ENCODE measurements around the gene FGGY.
"Not testable (repeated sequence)": the region's sequence is repeated elsewhere in the genome, so short reads cannot be mapped to it uniquely, and the experiment has no call there.

The FGGY gene

DNA sequence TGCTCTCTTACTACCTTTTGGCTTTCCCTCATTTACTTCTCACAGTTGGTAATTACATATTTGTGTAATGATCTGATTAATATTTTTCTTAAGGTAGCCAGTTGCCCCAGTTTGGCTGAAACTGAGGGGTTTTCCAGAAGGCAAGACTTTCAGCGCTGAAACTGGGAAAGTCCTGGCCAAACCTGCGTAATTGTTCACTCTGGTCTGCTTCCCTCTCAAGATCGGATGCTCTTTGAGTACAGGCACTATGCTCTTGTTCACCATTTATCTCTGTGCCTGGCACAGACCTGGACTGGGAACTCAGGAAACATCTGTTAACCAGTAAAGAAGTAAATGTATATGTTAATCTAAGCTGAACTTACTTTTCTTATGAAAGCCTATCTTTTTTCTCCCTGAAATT, 308.3 kb downstream of the FGGY start:
- Mint-ChIP-seq H3K27ac (no peak overlapping the region), H3K36me3 (peaks cover 22 to 27% of the 10 kb centered on the region in 2 donors), H3K27me3 (no peaks in the 10 kb centered on the region), H3K9me3 (peaks cover 0 to 2% of the 10 kb centered on the region in 2 donors), H3K4me3 (no peak overlapping the region), H3K4me1 (no peaks in the 10 kb centered on the region)
- ATAC-seq (replicated peaks) (no peak), DNase-seq (no peak)

DNA sequence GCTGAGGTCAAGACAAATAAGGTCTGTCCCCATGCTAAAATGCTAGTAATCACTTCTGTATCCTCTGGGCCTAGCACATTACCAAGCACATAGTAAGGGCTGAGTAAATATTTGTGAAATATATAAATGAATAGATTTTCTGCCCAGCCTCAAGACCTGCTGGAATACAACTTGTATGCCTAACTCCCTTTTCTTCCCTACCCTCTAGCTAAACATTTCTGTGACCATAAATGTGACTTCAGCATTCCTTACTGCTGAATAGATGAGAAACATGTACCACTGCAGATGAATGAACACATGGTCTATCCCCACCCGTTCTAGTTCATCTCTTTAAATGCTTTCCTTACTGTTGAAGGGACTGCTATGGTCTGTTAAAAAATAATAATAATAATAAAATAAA, 308.9 kb downstream of the FGGY start:
- Mint-ChIP-seq H3K27me3 (no peaks in the 10 kb centered on the region), H3K4me3 (no peak overlapping the region), H3K27ac (no peak overlapping the region), H3K9me3 (peaks cover 0 to 3% of the 10 kb centered on the region in 2 donors), H3K36me3 (peaks cover 26 to 32% of the 10 kb centered on the region in 2 donors), H3K4me1 (no peaks in the 10 kb centered on the region)
- no peak for DNase-seq
- no peak for ATAC-seq (replicated peaks)

DNA sequence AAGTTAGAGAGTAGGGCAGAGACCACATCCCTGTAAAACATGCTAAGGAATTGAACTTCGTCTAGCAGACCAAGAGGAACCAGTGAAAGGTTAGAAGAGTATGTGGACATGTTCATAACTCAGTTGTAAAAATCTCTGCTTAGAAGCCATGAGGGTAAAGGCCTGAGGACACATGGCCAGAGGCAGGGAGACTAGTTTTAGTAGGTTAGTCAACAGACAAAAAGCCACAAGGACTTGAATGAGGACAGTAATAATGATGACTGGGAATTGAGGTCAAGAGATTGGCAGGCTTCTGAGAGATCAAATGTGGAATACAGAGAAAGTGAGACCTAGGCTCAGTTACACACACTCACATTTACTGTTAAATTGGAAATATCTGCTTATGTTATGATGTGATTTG, 312.4 kb downstream of the FGGY start:
- peaks cover 3% of the 10 kb centered on the region in 2 donors for H3K9me3 Mint-ChIP-seq
- no peak for ATAC-seq (replicated peaks)
- no peak for DNase-seq
- H3K36me3 Mint-ChIP-seq = peaks cover 30 to 51% of the 10 kb centered on the region in 2 donors
- H3K4me1 Mint-ChIP-seq = no peaks in the 10 kb centered on the region
- H3K27ac Mint-ChIP-seq = no peak overlapping the region
- no peak overlapping the region for H3K4me3 Mint-ChIP-seq
- H3K27me3 Mint-ChIP-seq = no peaks in the 10 kb centered on the region

DNA sequence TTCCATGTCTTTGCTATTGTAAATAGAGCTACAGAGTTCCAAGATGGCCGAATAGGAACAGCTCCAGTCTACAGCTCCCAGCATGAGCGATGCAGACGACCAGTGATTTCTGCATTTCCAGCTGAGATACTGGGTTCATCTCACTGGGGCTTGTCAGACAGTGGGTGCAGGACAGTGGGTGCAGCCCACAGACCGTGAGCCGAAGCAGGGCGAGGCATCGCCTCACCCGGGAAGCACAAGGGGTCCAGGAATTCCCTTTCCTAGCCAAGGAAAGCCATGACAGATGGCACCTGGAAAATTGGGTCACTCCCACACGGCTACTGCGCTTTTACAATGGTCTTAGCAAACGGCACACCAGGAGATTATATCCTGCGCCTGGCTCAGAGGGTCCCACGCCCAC, 313.6 kb downstream of the FGGY start:
- H3K27me3 Mint-ChIP-seq; ATAC-seq (replicated peaks); H3K4me1 Mint-ChIP-seq; H3K27ac Mint-ChIP-seq; H3K4me3 Mint-ChIP-seq; H3K9me3 Mint-ChIP-seq; DNase-seq: not testable (repeated sequence)
- H3K36me3 Mint-ChIP-seq = peaks cover 32 to 51% of the 10 kb centered on the region in 2 donors

DNA sequence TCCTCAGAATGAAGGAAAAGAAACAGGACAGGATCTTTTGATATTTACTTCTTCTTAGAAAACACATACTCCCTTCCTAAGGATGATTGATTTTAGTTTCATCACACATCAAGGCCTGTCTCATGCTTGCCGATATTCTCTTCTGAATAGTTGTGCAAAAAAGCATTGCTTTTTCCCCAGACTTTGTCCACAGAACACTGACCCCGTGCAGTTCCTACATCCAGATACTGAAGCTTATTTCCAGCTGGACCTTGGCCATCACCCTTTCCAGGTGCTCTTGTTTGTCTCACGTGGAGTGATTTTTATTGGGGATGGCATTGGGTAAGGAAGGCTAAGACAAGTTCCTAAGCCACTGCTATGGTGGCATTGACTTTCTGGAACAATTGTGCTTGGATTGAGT, 320.5 kb downstream of the FGGY start:
- Mint-ChIP-seq H3K9me3 (peaks cover 0 to 3% of the 10 kb centered on the region in 2 donors), H3K4me1 (no peaks in the 10 kb centered on the region), H3K4me3 (no peak overlapping the region), H3K36me3 (peaks cover 8% of the 10 kb centered on the region in 2 donors), H3K27me3 (no peaks in the 10 kb centered on the region), H3K27ac (no peak overlapping the region)
- ATAC-seq (replicated peaks) = no peak
- DNase-seq = no peak

DNA sequence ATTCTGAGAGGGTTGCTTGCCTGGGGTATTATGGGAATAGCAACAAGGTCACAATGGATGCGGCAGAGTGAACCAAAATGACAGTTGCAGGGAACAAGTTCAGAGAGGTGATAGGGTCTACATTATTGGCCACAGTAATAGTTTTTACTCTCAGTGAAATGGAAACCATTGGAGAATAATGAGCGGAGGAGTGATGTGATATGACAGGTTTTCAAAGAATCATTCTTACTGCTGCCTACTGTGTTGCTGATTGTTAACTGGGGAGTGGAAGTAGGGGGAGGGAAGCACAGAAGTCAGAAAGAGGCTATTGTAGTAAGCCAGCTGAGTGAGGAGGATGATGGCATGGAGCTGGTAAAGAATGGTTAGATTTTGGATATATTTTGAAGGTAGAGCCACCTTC, 322.7 kb downstream of the FGGY start:
- Mint-ChIP-seq H3K4me3 (no peak overlapping the region), H3K4me1 (no peaks in the 10 kb centered on the region), H3K36me3 (peaks cover 4 to 12% of the 10 kb centered on the region in 2 donors), H3K27ac (no peak overlapping the region), H3K27me3 (no peaks in the 10 kb centered on the region), H3K9me3 (peaks cover 0 to 1% of the 10 kb centered on the region in 2 donors)
- DNase-seq (no peak), ATAC-seq (replicated peaks) (no peak)

DNA sequence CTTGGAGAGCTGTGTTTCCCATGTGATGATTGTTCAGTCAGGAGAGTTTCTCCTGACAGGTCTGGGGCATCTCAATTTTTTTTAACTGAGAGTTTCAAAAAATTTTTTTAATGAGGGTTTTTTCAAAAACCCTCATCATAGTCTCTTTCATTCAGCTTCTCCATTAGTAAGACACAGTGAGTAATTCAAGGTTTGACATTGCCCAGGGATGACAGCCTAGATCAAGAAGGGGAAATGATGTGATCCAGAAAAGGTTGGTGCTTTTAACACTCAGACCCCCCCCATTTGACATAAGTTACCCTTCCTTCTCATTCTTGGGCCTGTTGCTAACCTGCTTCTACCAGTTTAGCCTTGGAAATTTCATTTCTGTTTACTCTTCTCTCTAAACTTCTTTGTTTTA, 328.5 kb downstream of the FGGY start:
- no peaks in the 10 kb centered on the region for H3K4me1 Mint-ChIP-seq
- no peak overlapping the region for H3K4me3 Mint-ChIP-seq
- ATAC-seq (replicated peaks) (no peak), DNase-seq (no peak)
- peaks cover 0 to 1% of the 10 kb centered on the region in 2 donors for H3K9me3 Mint-ChIP-seq
- no peak overlapping the region for H3K27ac Mint-ChIP-seq
- H3K27me3 Mint-ChIP-seq = no peaks in the 10 kb centered on the region
- peaks cover 4 to 11% of the 10 kb centered on the region in 2 donors for H3K36me3 Mint-ChIP-seq

DNA sequence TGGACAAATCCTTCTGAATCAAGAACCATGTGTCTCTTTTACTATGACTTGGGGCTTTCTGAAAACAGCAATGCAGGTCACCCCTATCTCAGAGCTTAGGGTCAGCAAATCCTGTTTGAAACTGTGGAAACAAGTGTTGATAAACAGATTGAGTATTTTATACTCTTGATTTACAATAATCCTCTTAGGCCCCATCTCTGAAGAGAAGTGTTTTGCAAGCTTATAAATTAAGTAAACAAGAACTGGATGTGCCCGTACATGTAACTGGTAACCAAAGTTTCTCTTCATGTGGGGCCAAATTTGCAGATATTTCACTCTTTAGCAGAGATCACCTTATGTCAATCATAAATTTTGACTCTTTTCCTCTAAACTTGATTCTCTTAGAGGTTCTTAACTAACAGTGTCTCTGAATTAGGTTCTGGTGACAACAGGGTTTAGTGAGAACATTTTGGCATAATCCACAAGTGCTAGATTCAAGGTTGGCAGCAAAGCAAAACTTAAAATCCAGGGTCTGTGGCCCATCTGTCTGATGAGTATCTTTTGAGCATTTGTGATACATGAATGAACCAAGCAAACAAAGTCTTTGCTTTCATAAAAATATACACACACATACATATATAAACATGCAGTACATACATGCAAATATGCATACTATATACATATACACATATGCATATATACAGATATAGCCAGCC, 334.8 kb downstream of the FGGY start:
- no peak for ATAC-seq (replicated peaks)
- H3K4me3 Mint-ChIP-seq = no peak overlapping the region

DNA sequence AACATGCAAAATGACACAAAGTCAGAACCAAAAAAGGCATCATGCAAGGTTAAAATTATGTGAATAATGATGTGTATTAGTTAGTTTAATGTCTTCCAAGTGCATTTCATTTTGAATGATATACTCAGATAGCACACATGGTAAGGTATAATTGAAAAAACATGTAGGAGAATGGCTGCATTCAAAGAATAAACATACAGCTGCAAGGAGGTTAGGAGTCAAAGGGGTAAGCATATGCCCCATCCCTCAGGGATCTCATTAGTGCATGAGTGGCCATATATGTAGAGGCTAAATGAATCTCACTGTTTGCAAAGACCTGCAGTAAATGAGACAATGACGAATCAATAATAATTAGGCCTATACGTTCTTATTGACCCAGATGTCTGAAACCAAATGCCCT, 338.2 kb downstream of the FGGY start:
- Mint-ChIP-seq H3K4me1 (peaks cover 0 to 6% of the 10 kb centered on the region in 2 donors), H3K4me3 (no peak overlapping the region), H3K9me3 (no peaks in the 10 kb centered on the region), H3K27ac (no peak overlapping the region), H3K27me3 (no peaks in the 10 kb centered on the region), H3K36me3 (peaks cover 3 to 7% of the 10 kb centered on the region in 2 donors)
- DNase-seq = no peak
- no peak for ATAC-seq (replicated peaks)

More for the DNA sequence above, 334.8 kb downstream of the FGGY start:
- Mint-ChIP-seq H3K27me3 (no peaks in the 10 kb centered on the region), H3K9me3 (no peaks in the 10 kb centered on the region), H3K27ac (no peak overlapping the region), H3K4me1 (peaks cover 0 to 4% of the 10 kb centered on the region in 2 donors), H3K36me3 (peaks cover 0 to under 1% of the 10 kb centered on the region in 2 donors)
- DNase-seq = no peak

DNA sequence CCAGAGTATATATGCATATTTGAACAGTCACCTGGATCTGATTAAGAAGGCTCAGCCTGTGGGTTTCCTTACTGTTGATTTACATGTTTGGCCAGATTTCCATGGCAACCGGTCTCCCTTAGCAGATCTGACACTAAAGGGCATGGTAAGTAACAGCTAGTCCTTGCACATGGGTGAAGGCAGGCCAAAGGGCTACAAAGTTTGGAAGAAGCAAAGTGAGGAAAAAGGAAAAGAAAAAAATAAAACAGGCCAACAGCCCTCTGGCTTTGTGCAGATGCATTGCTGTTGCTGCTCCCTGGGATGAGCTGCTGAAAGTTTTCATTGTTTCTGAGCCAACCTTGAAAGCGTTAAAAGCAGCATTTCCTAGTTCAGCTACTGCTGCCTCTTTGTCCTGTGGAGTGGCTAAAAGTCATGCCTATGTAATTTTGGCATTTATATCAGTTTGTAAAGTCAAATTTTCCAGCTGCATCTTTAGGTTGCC, 341.4 kb downstream of the FGGY start:
- DNase-seq = no peak
- Mint-ChIP-seq H3K4me3 (no peak overlapping the region), H3K9me3 (no peaks in the 10 kb centered on the region)

DNA sequence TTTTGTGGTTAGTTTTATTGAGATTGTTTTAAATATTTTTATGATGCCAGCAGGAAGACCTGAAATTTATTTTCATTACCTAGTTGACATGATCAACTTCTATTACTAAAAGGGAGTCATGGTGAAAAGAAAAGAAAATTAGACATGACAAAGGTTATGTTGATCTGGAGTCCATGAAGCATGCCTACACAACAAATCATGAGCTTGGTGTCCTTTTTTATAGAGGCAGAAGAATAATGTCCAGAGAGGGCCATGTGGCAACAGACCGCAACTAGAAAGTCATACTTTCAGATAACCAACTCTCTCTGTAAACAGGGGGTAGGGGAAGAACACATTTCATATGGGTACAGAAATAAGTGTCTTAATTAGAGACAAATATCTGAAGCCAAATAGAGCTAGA, 342.4 kb downstream of the FGGY start:
- Mint-ChIP-seq H3K4me1 (peaks cover 0 to 2% of the 10 kb centered on the region in 2 donors), H3K36me3 (peaks cover 3 to 7% of the 10 kb centered on the region in 2 donors), H3K27me3 (no peaks in the 10 kb centered on the region), H3K4me3 (no peak overlapping the region), H3K27ac (no peak overlapping the region), H3K9me3 (no peaks in the 10 kb centered on the region)
- no peak for ATAC-seq (replicated peaks)
- no peak for DNase-seq

More for the DNA sequence above, 341.4 kb downstream of the FGGY start:
- no peak for ATAC-seq (replicated peaks)
- Mint-ChIP-seq H3K4me1 (peaks cover 0 to 6% of the 10 kb centered on the region in 2 donors), H3K27me3 (no peaks in the 10 kb centered on the region), H3K36me3 (peaks cover 3 to 7% of the 10 kb centered on the region in 2 donors), H3K27ac (no peak overlapping the region)

DNA sequence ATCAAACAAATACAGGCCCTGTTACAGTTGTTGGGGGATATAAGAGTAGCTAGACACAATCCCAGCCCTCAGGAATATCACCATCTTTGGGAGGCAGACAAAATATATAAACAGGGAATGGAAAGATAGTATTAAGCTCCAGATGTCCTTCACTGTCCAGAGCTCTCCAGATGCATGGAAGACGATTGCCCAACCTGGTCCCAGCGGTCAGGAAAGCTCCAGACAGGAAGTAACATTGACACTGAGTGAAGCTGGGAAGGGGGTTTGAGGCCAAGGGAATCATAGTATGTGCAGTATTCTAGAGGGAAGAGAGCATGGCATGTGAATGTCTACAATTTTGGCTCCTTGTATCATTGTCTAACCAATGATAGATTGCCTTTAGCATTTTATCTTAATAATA, 344.0 kb downstream of the FGGY start:
- Mint-ChIP-seq H3K27ac (no peak overlapping the region), H3K27me3 (no peaks in the 10 kb centered on the region), H3K4me1 (peaks cover 0 to 2% of the 10 kb centered on the region in 2 donors), H3K36me3 (peaks cover 3 to 7% of the 10 kb centered on the region in 2 donors), H3K4me3 (no peak overlapping the region), H3K9me3 (no peaks in the 10 kb centered on the region)
- ATAC-seq (replicated peaks) (no peak), DNase-seq (no peak)

DNA sequence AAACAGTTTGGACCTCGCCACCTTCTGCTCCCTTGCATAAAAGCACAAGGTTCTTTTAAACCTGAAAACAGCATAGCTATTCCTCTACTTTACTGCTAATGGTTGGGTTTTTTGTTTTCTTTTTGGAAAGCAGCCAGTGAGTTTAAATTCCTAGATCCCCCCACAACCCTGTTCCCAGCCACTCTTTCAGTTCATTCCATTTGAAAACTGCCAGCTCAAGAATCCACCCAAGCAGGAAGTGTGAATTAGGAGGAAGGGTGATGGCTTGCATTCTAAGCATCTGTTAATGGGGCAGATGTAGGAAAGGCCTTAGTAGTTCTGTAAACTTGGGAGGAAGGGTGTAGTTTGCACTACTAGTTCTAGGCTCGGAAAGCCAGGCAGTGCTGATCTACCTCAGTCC, 344.9 kb downstream of the FGGY start:
- Mint-ChIP-seq H3K27me3 (no peaks in the 10 kb centered on the region), H3K4me3 (no peak overlapping the region), H3K4me1 (peaks cover 0 to 2% of the 10 kb centered on the region in 2 donors), H3K36me3 (peaks cover 3 to 11% of the 10 kb centered on the region in 2 donors), H3K27ac (no peak overlapping the region), H3K9me3 (no peaks in the 10 kb centered on the region)
- no peak for DNase-seq
- no peak for ATAC-seq (replicated peaks)

DNA sequence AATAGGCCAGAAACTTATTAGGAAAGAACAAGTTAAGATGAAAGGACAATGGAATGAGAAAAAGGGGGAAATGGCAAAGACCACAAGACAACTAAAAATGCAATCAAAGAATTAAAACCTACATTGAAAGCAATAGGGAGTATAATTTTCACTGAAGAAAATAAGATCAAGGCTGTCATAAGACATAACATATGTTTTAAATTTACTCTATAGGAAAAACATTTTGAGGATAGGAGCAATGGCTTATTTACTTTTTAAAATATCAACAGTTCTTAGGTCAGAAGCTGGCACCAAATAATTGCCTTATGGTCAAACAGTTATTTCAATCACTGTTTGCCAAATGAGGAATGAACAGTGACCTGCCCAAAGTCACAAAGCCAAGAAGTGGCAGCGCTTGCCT, 346.6 kb downstream of the FGGY start:
- no peak for ATAC-seq (replicated peaks)
- no peaks in the 10 kb centered on the region for H3K27me3 Mint-ChIP-seq
- no peaks in the 10 kb centered on the region for H3K4me1 Mint-ChIP-seq
- H3K36me3 Mint-ChIP-seq = peaks cover 3 to 13% of the 10 kb centered on the region in 2 donors
- no peak overlapping the region for H3K27ac Mint-ChIP-seq
- H3K4me3 Mint-ChIP-seq = no peak overlapping the region
- no peak for DNase-seq
- H3K9me3 Mint-ChIP-seq = no peaks in the 10 kb centered on the region

DNA sequence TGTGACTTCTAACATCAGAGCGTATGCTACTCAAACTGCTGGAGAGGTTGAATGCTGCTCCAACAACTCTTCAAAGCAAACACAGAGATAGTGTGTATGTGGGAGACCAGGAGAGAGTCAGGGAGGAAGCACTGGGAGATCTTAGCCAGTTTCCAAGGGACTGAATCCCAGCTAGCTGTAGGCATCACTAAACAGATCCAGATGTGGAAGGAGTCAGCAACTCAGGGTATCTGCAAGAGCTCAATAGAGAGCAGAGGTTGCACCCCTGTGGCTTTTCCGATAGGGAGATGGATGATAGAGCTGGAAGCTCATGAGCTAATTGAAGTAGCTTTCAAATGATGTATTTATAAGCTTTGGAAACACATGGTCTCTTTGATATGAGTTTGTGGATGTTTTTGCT, 349.0 kb downstream of the FGGY start:
- no peaks in the 10 kb centered on the region for H3K27me3 Mint-ChIP-seq

More for the DNA sequence above, 349.0 kb downstream of the FGGY start:
- no peaks in the 10 kb centered on the region for H3K4me1 Mint-ChIP-seq
- DNase-seq (no peak), ATAC-seq (replicated peaks) (no peak)
- H3K27ac Mint-ChIP-seq = no peak overlapping the region
- H3K9me3 Mint-ChIP-seq = peaks cover 0 to under 1% of the 10 kb centered on the region in 2 donors
- no peak overlapping the region for H3K4me3 Mint-ChIP-seq
- peaks cover 0 to 9% of the 10 kb centered on the region in 2 donors for H3K36me3 Mint-ChIP-seq

Data from stimulated activated naive B cell treated with anti-CD40 and anti-IgM and Interleukin-4, amounts not matched to agents 10 μg/mL and 1 μg/mL and 100 μg/mL, for 72 hours (primary cell).